Effector memory CD4-positive, alpha-beta T cell (primary cell): ENCODE measurements around the gene RAB42.

Source experiments
- DNase-seq, 3 donors: peaks; one replicate each; pipeline ENCODE4 v3.0.0-alpha.2; 2020
- H3K27ac ChIP-seq: 2 replicates; pipeline ENCODE4 v1.7.0; 2013; ENCODE audit warnings: mild to moderate bottlenecking, low read length, moderate library complexity; ENCODE audit not compliant: insufficient read depth, poor library complexity, severe bottlenecking
- H3K27me3 ChIP-seq: replicated peaks from 2 replicates; pipeline ENCODE4 v1.7.0; 2013; ENCODE audit warnings: mild to moderate bottlenecking, low read length; ENCODE audit not compliant: insufficient read depth, control insufficient read depth, poor library complexity, severe bottlenecking
- H3K36me3 ChIP-seq: 2 replicates; pipeline ENCODE4 v1.7.0; 2013; ENCODE audit warnings: mild to moderate bottlenecking, low read length, moderate library complexity; ENCODE audit not compliant: control insufficient read depth, insufficient read depth
- H3K4me1 ChIP-seq: 2 replicates; pipeline ENCODE4 v1.7.0; 2013; ENCODE audit warnings: low read length, mild to moderate bottlenecking; ENCODE audit not compliant: control insufficient read depth, insufficient read depth, poor library complexity, severe bottlenecking
- H3K4me3 ChIP-seq: 2 replicates; pipeline ENCODE4 v1.7.0; 2013; ENCODE audit warnings: low read length, low read depth, mild to moderate bottlenecking; ENCODE audit not compliant: insufficient read depth, poor library complexity, severe bottlenecking
- H3K9me3 ChIP-seq: 2 replicates; pipeline ENCODE4 v1.7.0; 2013; ENCODE audit warnings: mild to moderate bottlenecking, low read length, moderate library complexity; ENCODE audit not compliant: control insufficient read depth

Gene RAB42

GRCh38 chr1:28642847-28643635 lies 51.0 kb downstream of the RAB42 start, which contains the start of gene TAF12:
Gene TAF12 (minus strand): TSS chr1:28643067. CDS start chr1:28622081, 20,986 bp downstream.
- Histone ChIP-seq H3K27ac (peak within 1 kb of the TSS; percentile 85), H3K27me3 (no peaks in the 10 kb centered on the region), H3K4me1 (peaks cover 18% of the 10 kb centered on the region), H3K36me3 (no peaks in the 10 kb centered on the region), H3K9me3 (no peaks in the 10 kb centered on the region), H3K4me3 (peak within 1 kb of the TSS; percentile 87)
- peak; percentile 88 to 91 (median 88) for DNase-seq

DNA sequence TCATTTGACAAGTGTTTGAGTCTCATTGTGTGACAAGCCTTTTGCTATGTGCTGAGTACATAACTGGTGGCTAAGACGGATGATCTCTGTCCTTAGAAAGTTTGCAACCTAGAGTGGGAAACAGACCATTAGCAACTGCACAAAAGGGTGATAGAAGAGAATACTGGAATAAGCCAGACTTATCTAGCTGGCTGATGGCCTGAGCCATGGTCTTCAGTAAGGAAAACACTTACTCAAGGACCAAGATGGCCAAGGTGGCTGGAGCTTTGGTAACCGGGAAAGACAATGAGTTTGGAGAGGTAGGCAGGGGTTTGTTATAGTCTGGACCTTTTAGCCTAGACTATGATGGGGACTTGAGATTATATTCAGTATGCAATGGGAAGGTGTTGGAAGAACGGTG lies 52.4 kb downstream of the RAB42 start:
- Histone ChIP-seq H3K36me3 (no peaks in the 10 kb centered on the region), H3K4me3 (no peak overlapping the region), H3K27ac (peak overlapping the region; percentile 85), H3K27me3 (no peaks in the 10 kb centered on the region), H3K4me1 (peaks cover 20% of the 10 kb centered on the region), H3K9me3 (no peaks in the 10 kb centered on the region)
- DNase-seq: no peak
